BLaER1 treated with 17β-estradiol and CSF1 and Interleukin-3, amounts not matched to agents 10 nM and 100 nM (cell line): ENCODE measurements around the gene KRTAP10-10.
"Not testable (repeated sequence)": the region's sequence is repeated elsewhere in the genome, so short reads cannot be mapped to it uniquely, and the experiment has no call there.

ENCODE experiments used
- H3K27ac ChIP-seq, 11 experiments: shearing (Covaris generic); formaldehyde crosslinking; 2 replicates each; pipeline ENCODE4 v1.8.1; 2022
- H3K27me3 ChIP-seq, 11 experiments: shearing (Covaris generic); formaldehyde crosslinking; 2 replicates each; pipeline ENCODE4 v1.8.1; 2022
- H3K36me3 ChIP-seq, 11 experiments: shearing (Covaris generic); formaldehyde crosslinking; 2 replicates each; pipeline ENCODE4 v1.8.1; 2022
- H3K4me1 ChIP-seq, 10 experiments: shearing (Covaris generic); formaldehyde crosslinking; 2 replicates each; pipeline ENCODE4 v1.8.1; 2022
- H3K4me2 ChIP-seq, 11 experiments: shearing (Covaris generic); formaldehyde crosslinking; 2 replicates each; pipeline ENCODE4 v1.8.1; 2022
- H3K4me3 ChIP-seq, 10 experiments: shearing (Covaris generic); formaldehyde crosslinking; 2 replicates each; pipeline ENCODE4 v1.8.1; 2022
- H3K9ac ChIP-seq, 11 experiments: shearing (Covaris generic); formaldehyde crosslinking; 2 replicates each; pipeline ENCODE4 v1.8.1; 2022
- H3K9me3 ChIP-seq, 11 experiments: shearing (Covaris generic); formaldehyde crosslinking; replicated peaks in 1 of 11; 2 replicates each; pipeline ENCODE4 v1.8.1; 2022
- H4K20me1 ChIP-seq, 11 experiments: shearing (Covaris generic); formaldehyde crosslinking; 2 replicates each; pipeline ENCODE4 v1.8.1; 2022
- Cebpa-rat ChIP-seq, 11 experiments: shearing (Covaris generic); IDR thresholded peaks; 2 replicates each; pipeline ENCODE4 v1.8.1; 2022

Gene KRTAP10-10

GRCh38 chr21:44617071-44617501, 20.1 kb upstream of the KRTAP10-10 start:
- peaks cover 0 to 5% (median 0%) of the 10 kb centered on the region in 11 experiments; a peak in 3 of 22 replicates for H3K27me3 ChIP-seq
- H3K4me2 ChIP-seq: peak overlapping the region in 8 of 11 experiments; percentile 50 to 77 (median 72); a peak in 11 of 22 replicates
- no peak for TF ChIP-seq Cebpa-rat (IDR thresholded peaks at IDR 0.05)
- H3K4me3 ChIP-seq: no peak overlapping the region
- H3K36me3 ChIP-seq: no peaks in the 10 kb centered on the region
- H3K9me3 ChIP-seq: peaks cover 8 to 27% (median 13%) of the 10 kb centered on the region in 11 experiments; a peak in 21 of 22 replicates
- no peak overlapping the region for H3K27ac ChIP-seq
- H3K4me1 ChIP-seq: peaks cover 34 to 54% (median 46%) of the 10 kb centered on the region in 10 experiments
- no peaks in the 10 kb centered on the region for H4K20me1 ChIP-seq
- no peak overlapping the region for H3K9ac ChIP-seq

- H3K9me3 ChIP-seq: peaks cover 15 to 36% (median 23%) of the 10 kb centered on the region in 11 experiments
- H3K9ac ChIP-seq: no peak overlapping the region
- H3K27ac ChIP-seq: peak overlapping the region in 5 of 11 experiments; percentile 18 to 44 (median 36); a peak in 5 of 22 replicates
- no peak for TF ChIP-seq Cebpa-rat (IDR thresholded peaks at IDR 0.05)
- H3K36me3 ChIP-seq: no peaks in the 10 kb centered on the region
- peaks cover 0 to 5% (median 0%) of the 10 kb centered on the region in 11 experiments; a peak in 3 of 22 replicates for H3K27me3 ChIP-seq
- H3K4me1 ChIP-seq: peaks cover 38 to 54% (median 49%) of the 10 kb centered on the region in 10 experiments
- H3K4me2 ChIP-seq: peak overlapping the region; percentile 58 to 86 (median 72)
- no peak overlapping the region for H3K4me3 ChIP-seq
- no peaks in the 10 kb centered on the region for H4K20me1 ChIP-seq
Observed at GRCh38 chr21:44618504-44618903, 18.7 kb upstream of the KRTAP10-10 start.

DNA sequence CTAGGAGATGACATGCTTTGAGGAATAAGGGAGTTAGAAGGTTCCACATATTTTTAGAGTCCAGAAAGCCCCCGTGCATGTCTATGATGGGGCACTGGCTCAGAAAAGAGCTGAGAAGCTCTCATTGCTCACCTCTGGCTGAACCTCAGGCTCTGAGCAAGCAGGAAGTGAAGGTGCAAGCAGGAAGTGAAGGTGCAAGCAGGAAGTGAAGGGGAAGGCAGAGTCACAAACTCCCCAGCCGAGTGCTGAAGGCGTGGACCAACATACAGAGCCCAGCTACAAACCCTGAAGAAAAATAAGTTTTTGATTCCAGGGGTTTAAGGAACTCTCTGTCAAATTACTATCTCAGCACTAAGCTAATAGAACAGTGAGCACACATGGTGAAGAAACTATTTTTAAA, 18.2 kb upstream of the KRTAP10-10 start:
- H3K27me3 ChIP-seq: peaks cover 0 to 5% (median 0%) of the 10 kb centered on the region in 11 experiments; a peak in 3 of 22 replicates
- no peaks in the 10 kb centered on the region for H3K36me3 ChIP-seq
- peak overlapping the region in 3 of 11 experiments; percentile 1 to 18 (median 12); a peak in 2 of 22 replicates for H3K27ac ChIP-seq
- peaks cover 19 to 40% (median 27%) of the 10 kb centered on the region in 11 experiments for H3K9me3 ChIP-seq
- no peaks in the 10 kb centered on the region for H4K20me1 ChIP-seq
- peak overlapping the region; percentile 58 to 86 (median 72) for H3K4me2 ChIP-seq
- no peak overlapping the region for H3K9ac ChIP-seq
- no peak overlapping the region for H3K4me3 ChIP-seq
- TF ChIP-seq Cebpa-rat (IDR thresholded peaks at IDR 0.05): no peak
- H3K4me1 ChIP-seq: peaks cover 38 to 54% (median 49%) of the 10 kb centered on the region in 10 experiments

DNA sequence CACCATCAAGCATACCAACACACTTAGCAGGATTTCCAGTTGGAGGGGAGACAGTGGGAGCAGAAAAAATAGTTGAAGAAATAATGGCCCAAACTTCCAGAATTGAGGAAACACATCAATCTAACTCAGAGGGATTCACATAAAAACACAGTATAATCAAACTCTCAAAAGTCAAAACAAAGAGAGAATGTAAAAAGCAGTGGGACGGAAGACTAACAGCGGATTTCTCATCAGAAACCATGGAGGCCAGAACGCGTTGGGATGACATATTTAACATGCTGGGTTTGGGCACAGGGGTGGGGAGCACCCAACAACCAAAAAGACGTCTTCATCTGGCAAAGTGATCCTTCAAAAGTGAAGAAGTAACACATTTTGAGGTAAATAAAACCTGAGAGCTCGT, 17.3 kb upstream of the KRTAP10-10 start:
- no peak overlapping the region for H3K4me2 ChIP-seq
- H3K27me3 ChIP-seq: peaks cover 0 to 5% (median 0%) of the 10 kb centered on the region in 11 experiments; a peak in 3 of 22 replicates
- H3K27ac ChIP-seq: no peak overlapping the region
- no peaks in the 10 kb centered on the region for H4K20me1 ChIP-seq
- H3K4me3 ChIP-seq: no peak overlapping the region
- TF ChIP-seq Cebpa-rat (IDR thresholded peaks at IDR 0.05): no peak
- H3K9me3 ChIP-seq: peaks cover 29 to 49% (median 37%) of the 10 kb centered on the region in 11 experiments
- peaks cover 36 to 48% (median 42%) of the 10 kb centered on the region in 10 experiments for H3K4me1 ChIP-seq
- H3K36me3 ChIP-seq: no peaks in the 10 kb centered on the region
- no peak overlapping the region for H3K9ac ChIP-seq

GRCh38 chr21:44623575-44623974, 13.6 kb upstream of the KRTAP10-10 start:
- Histone ChIP-seq H3K36me3 (no peaks in the 10 kb centered on the region), H3K4me3 (no peak overlapping the region), H4K20me1 (no peaks in the 10 kb centered on the region), H3K4me2 (no peak overlapping the region), H3K9me3 (peaks cover 40 to 58% (median 46%) of the 10 kb centered on the region in 11 experiments), H3K4me1 (peaks cover 7 to 22% (median 13%) of the 10 kb centered on the region in 10 experiments), H3K27ac (no peak overlapping the region), H3K27me3 (no peaks in the 10 kb centered on the region), H3K9ac (no peak overlapping the region)
- TF ChIP-seq Cebpa-rat (IDR thresholded peaks at IDR 0.05): no peak

GRCh38 chr21:44625756-44626155, 11.4 kb upstream of the KRTAP10-10 start:
- H3K36me3 ChIP-seq: no peaks in the 10 kb centered on the region
- no peaks in the 10 kb centered on the region for H4K20me1 ChIP-seq
- no peak overlapping the region for H3K4me2 ChIP-seq
- no peak overlapping the region for H3K27ac ChIP-seq
- peaks cover 45 to 68% (median 52%) of the 10 kb centered on the region in 11 experiments for H3K9me3 ChIP-seq
- no peak overlapping the region for H3K9ac ChIP-seq
- H3K4me3 ChIP-seq: no peak overlapping the region
- peaks cover 6 to 24% (median 14%) of the 10 kb centered on the region in 10 experiments; a peak in 18 of 20 replicates for H3K4me1 ChIP-seq
- no peaks in the 10 kb centered on the region for H3K27me3 ChIP-seq
- no peak for TF ChIP-seq Cebpa-rat (IDR thresholded peaks at IDR 0.05)

DNA sequence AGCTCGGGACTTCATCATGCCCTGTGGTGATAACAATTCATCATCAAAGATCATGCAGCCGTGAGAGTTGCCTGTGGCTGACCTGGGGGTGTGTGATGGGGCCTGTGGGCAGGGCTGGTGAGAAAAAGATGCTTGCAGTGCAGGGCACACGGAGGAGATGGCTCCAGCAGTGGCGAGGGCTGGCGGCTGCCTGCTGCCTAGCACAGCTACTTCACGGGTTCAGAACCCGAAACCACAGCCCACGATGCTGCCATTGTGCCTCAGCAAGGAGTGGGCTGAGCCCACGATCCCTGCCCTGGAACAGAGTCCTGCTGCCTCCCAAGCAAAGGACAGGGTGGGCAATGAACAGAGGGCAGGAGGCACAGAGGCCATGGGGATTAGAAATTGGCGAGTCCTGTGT, 10.9 kb upstream of the KRTAP10-10 start:
- H3K27me3 ChIP-seq: no peaks in the 10 kb centered on the region
- H3K9ac ChIP-seq: no peak overlapping the region
- peaks cover 6 to 24% (median 14%) of the 10 kb centered on the region in 10 experiments; a peak in 18 of 20 replicates for H3K4me1 ChIP-seq
- H3K36me3 ChIP-seq: no peaks in the 10 kb centered on the region
- peak overlapping the region in 1 of 11 experiments; percentile 18; a peak in 1 of 22 replicates for H3K4me2 ChIP-seq
- TF ChIP-seq Cebpa-rat (IDR thresholded peaks at IDR 0.05): no peak
- peaks cover 50 to 72% (median 57%) of the 10 kb centered on the region in 11 experiments for H3K9me3 ChIP-seq
- H4K20me1 ChIP-seq: no peaks in the 10 kb centered on the region
- no peak overlapping the region for H3K4me3 ChIP-seq
- no peak overlapping the region for H3K27ac ChIP-seq

DNA sequence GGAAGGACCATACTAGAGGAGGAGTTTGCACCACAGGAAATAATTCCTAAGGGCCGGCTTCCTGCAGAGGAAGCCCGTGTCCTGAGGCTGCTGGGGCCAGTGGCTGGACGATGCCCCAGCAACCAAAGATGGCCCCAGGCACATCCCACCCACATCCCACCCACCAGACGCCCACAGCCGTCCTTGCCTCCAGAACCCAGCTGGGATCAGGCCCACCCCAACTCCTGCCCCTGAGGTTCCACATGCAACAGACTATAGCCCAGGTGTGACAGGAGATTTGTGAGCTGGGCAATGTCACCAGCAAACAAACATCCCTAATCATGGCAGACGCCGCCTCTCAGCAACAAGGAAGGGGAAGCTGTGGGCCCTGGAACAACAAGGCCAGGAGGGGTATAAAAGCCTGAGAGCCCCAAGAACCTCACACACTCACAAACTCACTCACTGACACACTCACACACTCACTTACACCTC, 10.4 kb upstream of the KRTAP10-10 start, which contains the start of gene KRTAP10-9:
TSS of gene KRTAP10-9 (plus strand) at position 421 of the 471 bp plus-strand sequence. CDS start 79 bp downstream, outside the sequence.
- Histone ChIP-seq H3K4me2 (peak within 1 kb of the TSS in 2 of 11 experiments; percentile 15 to 18; a peak in 1 of 22 replicates), H3K4me1 (peaks cover 6 to 24% (median 14%) of the 10 kb centered on the region in 10 experiments; a peak in 18 of 20 replicates), H3K9ac (no peak within 1 kb of the TSS), H3K27ac (no peak within 1 kb of the TSS), H4K20me1 (no peaks in the 10 kb centered on the region), H3K4me3 (no peak within 1 kb of the TSS), H3K9me3 (peaks cover 55 to 73% (median 61%) of the 10 kb centered on the region in 11 experiments), H3K27me3 (no peaks in the 10 kb centered on the region), H3K36me3 (no peaks in the 10 kb centered on the region)
- no peak for TF ChIP-seq Cebpa-rat (IDR thresholded peaks at IDR 0.05)

DNA sequence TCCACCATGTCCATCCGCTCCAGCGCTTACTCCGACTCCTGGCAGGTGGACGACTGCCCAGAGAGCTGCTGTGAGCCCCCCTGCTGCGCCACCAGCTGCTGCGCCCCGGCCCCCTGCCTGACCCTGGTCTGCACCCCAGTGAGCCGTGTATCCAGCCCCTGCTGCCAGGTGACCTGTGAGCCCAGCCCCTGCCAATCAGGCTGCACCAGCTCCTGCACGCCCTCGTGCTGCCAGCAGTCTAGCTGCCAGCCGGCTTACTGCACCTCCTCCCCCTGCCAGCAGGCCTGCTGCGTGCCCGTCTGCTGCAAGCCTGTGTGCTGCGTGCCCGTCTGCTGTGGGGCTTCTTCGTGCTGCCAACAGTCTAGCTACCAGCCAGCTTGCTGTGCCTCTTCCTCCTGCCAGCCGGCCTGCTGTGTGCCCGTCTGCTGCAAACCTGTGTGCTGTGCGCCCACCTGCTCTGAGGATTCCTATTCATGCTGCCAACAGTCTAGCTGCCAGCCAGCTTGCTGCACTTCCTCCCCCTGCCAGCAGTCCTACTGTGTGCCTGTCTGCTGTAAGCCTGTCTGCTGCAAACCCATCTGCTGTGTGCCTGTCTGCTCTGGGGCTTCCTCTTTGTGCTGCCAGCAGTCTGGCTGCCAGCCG, 9.9 kb upstream of the KRTAP10-10 start:
- not testable (repeated sequence) for H3K9ac ChIP-seq, H3K4me3 ChIP-seq, H3K4me2 ChIP-seq, H3K27me3 ChIP-seq, H3K27ac ChIP-seq, H4K20me1 ChIP-seq, H3K36me3 ChIP-seq
- H3K4me1 ChIP-seq: peaks cover 2 to 23% (median 14%) of the 10 kb centered on the region in 10 experiments; a peak in 18 of 20 replicates
- peaks cover 61 to 75% (median 66%) of the 10 kb centered on the region in 11 experiments for H3K9me3 ChIP-seq

DNA sequence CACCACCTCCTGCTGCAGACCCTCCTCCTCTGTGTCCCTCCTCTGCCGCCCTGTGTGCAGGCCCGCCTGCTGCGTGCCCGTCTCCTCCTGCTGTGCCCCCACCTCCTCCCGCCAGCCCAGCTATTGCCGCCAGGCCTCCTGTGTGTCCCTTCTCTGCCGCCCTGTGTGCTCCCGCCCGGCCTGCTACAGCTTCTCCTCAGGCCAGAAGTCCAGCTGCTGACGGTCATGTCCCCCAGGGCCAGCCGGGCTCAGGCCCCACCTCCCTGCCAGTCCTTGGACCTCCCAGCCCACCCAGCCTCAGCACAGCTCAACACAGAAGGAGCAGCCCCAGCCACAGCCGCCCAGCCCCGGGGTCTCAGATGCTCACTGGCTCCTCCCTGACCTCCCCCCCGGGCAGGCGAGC, 9.3 kb upstream of the KRTAP10-10 start:
- not testable (repeated sequence) for H4K20me1 ChIP-seq, H3K9ac ChIP-seq, H3K27me3 ChIP-seq, H3K4me3 ChIP-seq, H3K36me3 ChIP-seq, H3K27ac ChIP-seq
- 0 out of 22 replicates have a peak overlapping the region, but pooled peaks of 1 of the 11 experiments have one; percentile 15 for H3K4me2 ChIP-seq
- H3K4me1 ChIP-seq: peaks cover 0 to 21% (median 13%) of the 10 kb centered on the region in 10 experiments; a peak in 18 of 20 replicates
- peaks cover 63 to 74% (median 66%) of the 10 kb centered on the region in 11 experiments for H3K9me3 ChIP-seq
